NCI-H2227 treated with DMSO at 0.1 percent for 48 hours (cell line): ENCODE data around the gene VPS35L.

Experiments
- DNase-seq: peaks from one replicate; lab custom pipeline; 2025; lab: John Stamatoyannopoulos, UW

VPS35L gene

GRCh38 chr16:19555186-19555937, at the start of gene VPS35L:
Gene VPS35L, plus strand, starts transcription at chr16:19555703. Its CDS starts 27 bp downstream, at chr16:19555730.
- peak; percentile 99 for DNase-seq

DNA sequence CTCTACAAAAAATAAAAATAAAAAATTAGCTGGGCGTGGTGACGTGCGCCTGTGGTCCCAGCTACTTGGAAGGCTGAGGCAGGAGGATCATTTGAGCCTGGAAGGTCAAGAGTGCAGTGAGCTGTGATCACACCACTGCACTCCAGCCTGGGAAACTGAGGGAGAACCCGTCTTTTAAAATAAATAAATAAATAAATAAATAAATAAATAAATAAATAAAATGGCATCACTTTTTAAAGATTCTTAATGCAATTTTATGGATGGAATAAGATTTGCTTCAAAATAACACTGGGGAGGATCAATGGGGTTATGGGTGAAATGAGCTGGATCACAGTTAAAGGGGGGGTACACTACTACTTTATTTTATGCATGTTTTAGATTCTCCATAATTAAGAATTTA, 48.5 kb upstream of the VPS35L start:
- no peak for DNase-seq

DNA sequence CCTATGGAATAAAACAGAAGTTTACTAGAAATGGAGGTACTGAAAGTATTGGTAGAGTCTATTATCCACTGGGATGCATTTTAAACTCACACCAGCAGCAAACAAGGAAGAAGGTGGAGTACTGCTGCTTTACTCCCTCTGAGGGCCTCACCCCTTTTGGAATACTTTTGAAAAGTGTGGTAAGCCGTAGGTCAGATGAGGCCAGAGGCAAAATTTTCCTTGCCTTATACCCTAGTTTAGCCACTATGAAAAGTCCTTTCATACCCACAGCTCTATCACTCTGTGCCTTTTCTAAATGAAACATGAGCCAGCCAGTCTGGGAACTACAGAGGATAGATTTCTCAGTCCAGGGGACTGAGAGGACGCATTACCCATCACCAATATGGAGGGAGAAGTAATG, 47.6 kb upstream of the VPS35L start:
- DNase-seq: no peak

GRCh38 chr16:19512297-19512696, 43.2 kb upstream of the VPS35L start:
- no peak for DNase-seq

DNA sequence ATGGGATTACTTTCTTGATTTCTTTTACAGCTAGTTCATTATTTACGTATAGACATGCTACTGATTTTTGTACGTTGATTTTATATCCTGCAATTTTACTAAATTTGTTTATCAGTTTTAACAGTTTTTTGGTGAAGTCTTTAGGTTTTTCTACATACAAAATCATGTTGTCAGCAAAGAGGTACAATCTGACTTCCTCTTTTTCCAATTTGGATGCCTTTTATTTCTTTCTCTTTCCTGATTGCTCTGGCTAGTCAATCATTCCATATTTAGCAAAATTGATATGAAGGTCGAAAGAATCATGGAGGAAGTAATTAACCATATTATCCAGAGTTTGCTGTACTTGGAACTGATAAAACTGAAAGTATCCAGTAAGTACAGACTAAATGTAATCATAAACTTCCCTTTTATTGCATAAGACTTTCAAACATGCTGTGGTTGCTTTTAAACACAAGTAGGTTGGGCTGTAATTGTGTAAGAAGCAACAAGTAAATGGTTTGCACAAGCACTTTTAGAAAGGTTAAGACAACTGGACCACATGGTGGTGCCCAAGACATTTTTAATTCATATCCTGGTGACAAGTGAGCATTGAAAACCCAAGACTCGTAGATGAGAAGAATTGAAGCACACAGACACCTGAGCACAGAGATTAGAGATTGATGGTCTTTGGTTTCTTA, 42.0 kb upstream of the VPS35L start:
- DNase-seq: no peak

GRCh38 chr16:19515757-19516156, 39.7 kb upstream of the VPS35L start:
- DNase-seq: no peak

GRCh38 chr16:19517424-19518089, 37.9 kb upstream of the VPS35L start:
- no peak for DNase-seq

GRCh38 chr16:19518388-19518787, 37.1 kb upstream of the VPS35L start:
- no peak for DNase-seq

DNA sequence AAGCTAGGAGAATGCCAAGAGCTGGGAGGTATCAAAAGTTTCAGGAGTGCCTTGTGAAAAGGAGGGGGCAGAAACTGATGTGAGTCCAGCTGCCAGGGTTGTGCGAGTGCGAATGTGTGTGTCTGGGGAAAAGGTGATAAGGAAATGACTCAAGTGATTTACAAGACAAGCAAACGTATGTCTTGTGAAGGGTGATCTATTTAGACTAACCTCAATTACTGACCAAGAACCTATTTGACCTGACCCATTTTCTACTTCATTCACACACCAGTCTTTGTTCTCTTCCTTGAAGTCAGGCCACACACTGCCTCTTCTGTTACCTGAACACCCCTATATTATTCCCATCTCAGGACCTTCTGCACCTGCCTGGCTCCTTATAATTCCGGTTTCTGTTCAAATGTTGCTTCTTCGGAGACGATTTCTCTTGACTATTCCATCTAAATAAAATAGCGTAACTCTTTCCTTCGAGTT, 34.6 kb upstream of the VPS35L start:
- no peak for DNase-seq

DNA sequence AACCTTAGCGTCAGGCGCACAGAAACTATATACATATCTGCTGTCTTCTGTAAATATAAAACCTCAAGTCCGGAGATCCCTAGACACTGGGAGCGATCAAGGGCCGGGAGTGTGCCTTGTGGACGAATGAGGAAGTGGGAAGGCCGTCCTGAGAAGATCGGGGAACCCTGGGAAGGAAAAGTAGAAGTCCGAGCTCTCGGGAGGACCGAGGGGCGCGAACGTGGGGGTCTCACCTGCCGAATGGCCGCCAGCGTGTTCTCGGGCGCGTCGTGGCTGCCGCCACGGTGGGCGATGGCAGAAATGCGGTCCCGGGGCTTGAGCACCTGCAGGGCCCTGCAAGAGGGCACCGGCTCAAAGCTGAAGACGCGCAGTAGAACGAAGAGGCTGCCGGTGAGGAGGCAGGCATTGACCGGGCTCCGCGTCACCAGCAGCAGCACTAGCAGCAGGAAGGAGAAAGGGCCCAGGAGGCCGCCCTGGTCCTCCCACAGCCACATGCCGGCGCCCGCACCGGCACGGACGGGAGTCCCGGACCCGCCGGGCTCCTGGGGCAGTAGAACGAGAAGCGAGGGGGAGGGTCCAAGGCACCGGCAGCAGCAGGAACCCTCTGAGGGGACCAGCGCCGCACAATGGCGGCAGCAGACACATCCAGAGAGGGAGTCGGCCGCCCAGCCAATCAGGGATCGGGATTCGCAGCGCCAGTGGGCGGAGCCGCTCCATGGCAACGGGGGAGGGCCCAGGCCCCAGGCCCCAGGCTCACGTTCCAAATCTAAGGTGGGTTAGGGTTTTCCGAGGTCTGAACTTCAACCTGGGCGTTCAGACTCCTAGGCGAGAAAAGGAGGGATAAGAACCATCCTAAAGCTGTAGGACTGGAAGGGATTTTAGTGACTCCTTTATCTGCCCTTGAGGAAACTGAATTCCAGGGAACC, 33.8 kb upstream of the VPS35L start, which contains the start of gene GDE1:
Gene GDE1, minus strand, starts transcription at position 628 of the 926 bp plus-strand sequence. Its CDS starts 134 bp downstream, at position 494.
- DNase-seq: peak; percentile 91

GRCh38 chr16:19522397-19522732, 33.1 kb upstream of the VPS35L start:
- DNase-seq: peak; percentile 64

DNA sequence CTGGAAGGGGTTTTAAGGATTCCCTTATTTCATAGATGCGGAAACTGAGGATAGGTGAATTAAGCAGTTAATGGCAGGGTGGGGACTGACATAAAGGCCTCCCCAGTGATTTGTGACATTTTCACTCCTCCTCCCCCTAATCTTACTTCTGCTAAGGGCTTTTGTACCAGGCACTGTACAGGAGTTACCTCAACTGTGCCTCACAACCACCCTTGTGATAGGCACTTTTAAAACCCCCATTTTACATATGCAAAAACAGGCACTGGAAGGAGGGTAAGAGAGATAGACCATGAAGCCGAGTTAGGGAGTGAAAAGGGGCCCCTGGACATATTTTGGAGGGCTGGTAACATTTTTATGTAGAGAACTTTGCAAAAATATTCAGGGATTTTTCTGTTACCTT, 32.7 kb upstream of the VPS35L start:
- no peak for DNase-seq

DNA sequence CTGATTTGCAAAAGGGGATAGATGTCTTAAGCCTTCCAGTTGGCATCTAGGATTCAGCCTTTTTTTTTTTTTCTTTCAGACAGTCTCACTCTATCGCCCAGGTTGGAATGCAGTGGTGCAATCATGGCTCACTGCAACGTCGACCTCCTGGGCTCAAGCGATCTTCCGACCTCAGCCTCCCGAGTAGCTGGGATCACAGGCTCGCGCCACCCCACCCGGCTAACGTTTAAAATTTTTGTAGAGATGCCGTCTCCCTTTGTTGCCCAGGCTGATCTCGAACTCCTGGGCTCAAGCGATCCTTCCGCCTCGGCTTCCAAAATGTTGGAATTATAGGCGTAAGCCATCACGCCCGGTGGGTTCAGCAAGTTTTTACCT, 32.3 kb upstream of the VPS35L start:
- DNase-seq: no peak

DNA sequence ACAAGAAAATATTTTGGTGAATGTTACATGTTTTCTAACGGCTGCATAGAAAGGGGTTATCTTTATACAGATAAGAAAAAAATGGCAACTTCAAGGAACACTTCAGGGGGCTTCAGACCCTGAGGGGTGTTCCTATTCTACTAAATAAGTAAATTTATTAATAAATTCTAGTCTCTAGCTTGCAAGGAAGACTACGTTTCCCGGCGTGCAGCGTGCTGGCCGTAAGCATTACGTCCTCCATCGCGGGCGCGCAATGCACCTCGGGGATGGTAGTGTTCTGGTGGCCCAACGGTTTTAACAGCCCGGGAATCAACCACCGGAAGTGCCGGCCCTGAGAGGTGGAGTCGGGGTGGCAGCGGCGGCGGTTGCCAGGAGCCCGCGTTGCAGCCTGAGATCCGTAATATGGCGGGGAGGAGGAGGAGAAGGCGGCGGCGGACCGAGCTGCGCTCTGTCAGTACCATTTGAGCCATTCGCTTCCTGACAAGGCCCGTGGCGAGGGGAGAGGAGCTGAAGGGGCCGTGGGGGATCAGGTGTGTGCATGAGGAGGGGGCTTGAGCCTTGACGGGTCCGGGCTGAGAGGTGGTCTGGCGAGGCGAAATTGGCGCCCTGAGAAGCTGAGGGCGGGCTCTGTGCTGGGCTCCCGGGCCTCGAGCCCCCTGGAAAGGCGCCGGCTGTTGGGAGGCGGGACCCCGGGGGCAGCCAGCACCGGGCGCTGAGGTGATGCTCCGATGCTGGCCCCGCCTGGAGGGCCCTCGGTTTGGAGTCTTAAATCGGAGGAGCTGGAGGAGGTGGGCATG, 31.7 kb upstream of the VPS35L start, which contains the start of gene CCP110:
Gene CCP110, plus strand, starts transcription at position 384 of the 797 bp plus-strand sequence. CDS start 3,940 bp downstream, outside the sequence.
- peak; percentile 92 for DNase-seq

- no peak for DNase-seq
These were observed 31.2 kb upstream of the VPS35L start for GRCh38 chr16:19524356-19524615.

DNA sequence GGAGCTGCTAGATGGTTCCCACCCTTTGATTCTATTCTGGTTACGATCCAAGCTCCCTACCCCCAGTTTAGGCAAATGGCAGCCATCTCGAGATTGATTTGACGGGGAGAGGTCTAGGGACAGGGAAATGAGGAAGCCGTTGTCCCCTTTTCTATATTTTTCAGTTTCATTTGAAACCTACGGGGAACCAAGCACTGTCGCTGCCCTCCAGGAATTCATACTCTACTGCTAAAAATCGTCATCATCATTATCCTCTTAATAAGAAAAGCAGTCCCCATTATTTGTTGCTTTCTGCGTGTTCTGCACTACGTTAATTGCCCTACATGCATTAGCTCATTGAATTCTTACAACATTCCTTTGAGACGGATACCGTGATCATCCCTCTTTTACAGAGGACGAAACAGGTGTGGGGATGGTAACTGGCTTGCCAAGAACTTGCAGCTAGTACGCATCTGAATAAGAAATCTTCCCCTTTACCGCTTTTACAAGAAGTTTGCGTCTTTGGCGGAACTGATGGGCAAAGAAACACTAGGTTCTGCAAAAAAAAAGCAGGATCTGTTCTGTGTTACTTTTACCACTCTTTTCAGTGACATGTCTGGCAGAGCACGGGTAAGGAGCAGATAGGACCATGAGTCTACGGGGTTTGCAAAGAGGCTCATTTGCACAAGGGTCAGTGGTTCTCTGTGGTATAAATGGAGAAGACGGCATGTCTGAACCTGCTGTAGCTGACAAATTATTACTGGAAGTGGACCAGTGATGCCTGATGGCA, 30.7 kb upstream of the VPS35L start:
- DNase-seq: peak; percentile 40

- DNase-seq: no peak
These were observed 30.1 kb upstream of the VPS35L start for GRCh38 chr16:19525385-19525723.

GRCh38 chr16:19527161-19527560, 28.3 kb upstream of the VPS35L start:
- no peak for DNase-seq

DNA sequence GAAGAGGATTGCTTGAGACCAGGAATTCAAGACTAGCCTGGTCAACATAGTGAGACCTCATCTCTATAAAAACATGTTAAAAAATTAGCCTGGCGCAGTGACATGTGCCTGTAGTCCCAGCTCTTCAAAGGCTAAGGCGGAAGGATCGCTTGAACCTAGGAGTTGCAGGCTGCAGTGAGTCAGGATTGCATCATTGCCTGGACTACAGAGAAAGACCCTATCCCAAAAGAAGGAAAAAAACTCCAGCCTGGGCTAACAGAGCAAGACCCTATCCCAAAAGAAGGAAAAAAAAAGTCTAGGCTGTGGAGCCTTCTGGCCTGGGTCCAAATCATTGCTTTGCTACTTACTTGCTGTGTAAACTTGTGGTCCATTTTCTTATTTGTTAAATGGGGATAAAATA, 26.8 kb upstream of the VPS35L start:
- DNase-seq: no peak

GRCh38 chr16:19532601-19533000, 22.9 kb upstream of the VPS35L start:
- no peak for DNase-seq
